ENCODE data around the gene COL24A1. TPM values are rescaled to one million over a fixed set of nuclear protein-coding genes. Genes with fewer than 3 reads are reported as not detected.

The COL24A1 gene
- total RNA-seq, 4 donors from 2014 or later: 1.0 to 2.8 (median 1.9) TPM

DNA sequence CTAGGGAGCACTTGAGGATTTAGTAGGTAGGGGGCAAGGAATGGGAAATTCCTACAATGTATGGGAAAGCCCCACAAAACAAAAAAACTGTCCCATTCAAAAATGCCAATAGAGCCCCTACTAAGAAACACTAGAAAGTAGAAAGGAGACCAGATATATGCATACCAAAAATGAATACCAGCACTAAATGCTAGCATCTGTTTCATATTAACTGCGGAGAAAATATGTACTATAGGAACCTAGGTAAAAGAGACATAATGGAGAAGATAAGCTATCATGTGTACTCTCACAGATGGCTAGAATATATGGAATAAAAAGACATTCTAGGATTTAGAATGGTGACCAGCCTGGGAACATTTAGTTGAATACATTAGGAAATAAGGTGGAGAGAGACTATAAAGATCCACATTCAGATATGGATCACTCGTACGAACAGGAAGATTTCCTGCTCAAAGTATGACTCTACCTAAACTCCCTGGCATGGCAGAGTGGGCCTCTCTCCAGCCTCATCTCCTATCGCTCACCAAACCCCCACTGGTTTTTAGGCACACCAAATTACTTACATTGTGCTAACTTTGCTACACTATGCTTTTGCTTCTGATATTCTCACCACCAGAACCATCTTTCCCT lies 466.7 kb downstream of the COL24A1 start:
- Histone ChIP-seq H3K36me3 (peaks cover 0 to 10% (median 0%) of the 10 kb centered on the region in 3 donors), H3K9me3 (no peaks in the 10 kb centered on the region), H3K4me3 (no peak overlapping the region), H3K4me1 (no peaks in the 10 kb centered on the region), H3K27me3 (no peaks in the 10 kb centered on the region), H3K27ac (no peak overlapping the region)
- TF ChIP-seq, protein P1, sequence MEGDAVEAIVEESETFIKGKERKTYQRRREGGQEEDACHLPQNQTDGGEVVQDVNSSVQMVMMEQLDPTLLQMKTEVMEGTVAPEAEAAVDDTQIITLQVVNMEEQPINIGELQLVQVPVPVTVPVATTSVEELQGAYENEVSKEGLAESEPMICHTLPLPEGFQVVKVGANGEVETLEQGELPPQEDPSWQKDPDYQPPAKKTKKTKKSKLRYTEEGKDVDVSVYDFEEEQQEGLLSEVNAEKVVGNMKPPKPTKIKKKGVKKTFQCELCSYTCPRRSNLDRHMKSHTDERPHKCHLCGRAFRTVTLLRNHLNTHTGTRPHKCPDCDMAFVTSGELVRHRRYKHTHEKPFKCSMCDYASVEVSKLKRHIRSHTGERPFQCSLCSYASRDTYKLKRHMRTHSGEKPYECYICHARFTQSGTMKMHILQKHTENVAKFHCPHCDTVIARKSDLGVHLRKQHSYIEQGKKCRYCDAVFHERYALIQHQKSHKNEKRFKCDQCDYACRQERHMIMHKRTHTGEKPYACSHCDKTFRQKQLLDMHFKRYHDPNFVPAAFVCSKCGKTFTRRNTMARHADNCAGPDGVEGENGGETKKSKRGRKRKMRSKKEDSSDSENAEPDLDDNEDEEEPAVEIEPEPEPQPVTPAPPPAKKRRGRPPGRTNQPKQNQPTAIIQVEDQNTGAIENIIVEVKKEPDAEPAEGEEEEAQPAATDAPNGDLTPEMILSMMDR (IDR thresholded peaks at IDR 0.05): no peak
- TF ChIP-seq POLR2A (IDR thresholded peaks at IDR 0.05) (no peak), EP300 (IDR thresholded peaks at IDR 0.05) (no peak)
- no peak for DNase-seq (ENCODE audit: low spot score in 2 of 2)
- 90 to 92% methylated on average over 4 of the region's 4 CpGs for WGBS, 2 donors

DNA sequence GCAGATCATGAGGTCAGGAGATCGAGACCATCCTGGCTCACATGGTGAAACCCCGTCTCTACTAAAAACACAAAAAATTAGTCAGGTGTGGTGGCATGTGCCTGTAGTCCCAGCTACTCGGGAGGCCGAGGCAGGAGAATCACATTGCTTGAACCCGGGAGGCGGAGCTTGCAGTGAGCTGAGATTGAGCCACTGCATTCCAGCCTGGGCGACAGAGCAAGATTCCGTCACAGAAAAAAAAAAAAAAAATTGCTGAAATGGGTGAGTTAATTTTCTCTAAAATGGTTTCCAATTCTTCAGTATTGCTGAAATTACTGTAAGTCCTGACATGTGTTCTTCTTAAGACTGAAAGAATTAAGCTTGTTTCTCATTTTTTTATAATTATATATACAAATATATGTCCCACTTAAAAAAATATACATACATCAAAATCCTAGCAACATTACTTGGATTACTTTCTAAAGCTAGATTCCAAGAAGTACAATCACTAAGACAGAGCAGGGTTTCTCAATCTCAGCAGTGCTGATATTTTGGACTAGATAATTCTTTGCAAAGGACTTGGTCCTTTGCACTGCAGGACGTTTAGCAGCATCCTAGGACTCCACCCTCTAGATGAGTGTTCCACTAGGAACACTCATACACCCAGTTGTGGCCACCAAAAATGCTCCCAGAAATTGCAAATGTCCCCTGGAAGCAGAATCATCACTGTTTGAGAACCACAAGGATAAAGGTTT lies 473.1 kb downstream of the COL24A1 start:
- Histone ChIP-seq H3K27me3 (no peaks in the 10 kb centered on the region), H3K9me3 (no peaks in the 10 kb centered on the region), H3K4me3 (no peak overlapping the region), H3K27ac (no peak overlapping the region), H3K36me3 (peaks cover 0 to 12% (median 0%) of the 10 kb centered on the region in 3 donors), H3K4me1 (peaks cover 0 to 14% (median 2%) of the 10 kb centered on the region in 4 donors)
- TF ChIP-seq POLR2A (IDR thresholded peaks at IDR 0.05): no peak
- TF ChIP-seq EP300 (IDR thresholded peaks at IDR 0.05): no peak
- TF ChIP-seq, protein P1 (IDR thresholded peaks at IDR 0.05): no peak
- no peak for DNase-seq (ENCODE audit: low spot score in 2 of 2)
- 91% methylated on average over 9 of the region's 9 CpGs for WGBS, 2 donors

DNA sequence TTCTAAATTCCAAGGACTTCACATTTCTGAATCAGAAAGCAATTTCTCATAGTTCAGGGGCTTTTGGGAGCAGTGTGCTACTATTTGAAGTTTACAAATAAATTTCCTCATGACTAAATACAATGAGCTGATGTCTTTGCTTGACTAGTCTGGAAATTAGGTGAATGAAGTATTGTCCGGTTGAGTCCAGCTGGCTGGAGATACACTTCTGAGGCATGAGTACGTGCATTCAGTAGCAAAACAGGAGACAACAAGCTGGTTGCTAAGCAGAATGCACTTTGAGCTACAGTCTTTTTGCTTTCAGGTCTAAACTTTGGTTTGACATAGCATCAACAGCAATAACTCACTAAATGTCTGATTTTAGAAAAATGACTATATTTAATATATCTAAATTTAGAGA lies 475.5 kb downstream of the COL24A1 start:
- Histone ChIP-seq H3K4me1 (peaks cover 0 to 14% (median 2%) of the 10 kb centered on the region in 4 donors), H3K27ac (no peak overlapping the region), H3K4me3 (no peak overlapping the region), H3K27me3 (no peaks in the 10 kb centered on the region), H3K36me3 (peaks cover 0 to 35% (median 0%) of the 10 kb centered on the region in 3 donors), H3K9me3 (no peaks in the 10 kb centered on the region)
- no peak for DNase-seq (ENCODE audit: low spot score in 2 of 2)
- no peak for TF ChIP-seq POLR2A (IDR thresholded peaks at IDR 0.05)
- TF ChIP-seq EP300 (IDR thresholded peaks at IDR 0.05): no peak
- TF ChIP-seq, protein P1 (IDR thresholded peaks at IDR 0.05): no peak
- 7 to 29% methylated on average over 2 of the region's 2 CpGs for WGBS, 2 donors

Small RNA genes lying within 50 kb of the gene (small RNA-seq; reads per million reads assigned to genes)
- gene RNA5SP51: not detected

Other genes starting within 250 kb of the COL24A1 start
- gene ODF2L, start 239.6 kb upstream of the COL24A1 start, total RNA-seq: 10 to 100 TPM; 30.2 to 65.1 (median 45.8) TPM